ENCODE data around the gene DROSHA. TPM values are rescaled to one million over a fixed set of nuclear protein-coding genes. Genes with fewer than 3 reads are reported as not detected.

The DROSHA gene
- total and polyA plus RNA-seq, 2 of the 8 experiments (the other 6 are each of a cell fraction or from before 2014, with no cell fraction given): 65.9 to 122 TPM

- TF ChIP-seq USF2 (IDR thresholded peaks at IDR 0.05; ENCODE audit: low read length): no peak
- no peak for TF ChIP-seq FOSL1 (IDR thresholded peaks at IDR 0.05; ENCODE audit: insufficient read depth, low read depth, low read length)
- TF ChIP-seq SIX5 (IDR thresholded peaks at IDR 0.05; ENCODE audit: low read depth, low read length): no peak
Observed at GRCh38 chr5:31485376-31486207, 46.3 kb downstream of the DROSHA start (continued).

Measured in H1 (cell line).